GM12878 (cell line): ENCODE results near the gene SKOR2. TPM values are rescaled to one million over a fixed set of nuclear protein-coding genes. Genes with fewer than 3 reads are reported as not detected.

ENCODE experiments used
- CUX1 ChIP-seq: IDR thresholded peaks from 2 replicates; pipeline ENCODE4 v1.6.1; 2012; ENCODE audit warnings: improper control_type of control experiment, low read depth, low read length; ENCODE audit not compliant: insufficient replicate concordance
- EED ChIP-seq: sonication (generic); IDR thresholded peaks from 2 replicates; pipeline ENCODE4 v1.6.1; 2016; ENCODE audit warnings: antibody characterized with exemption, low read depth
- HCFC1 ChIP-seq: fragments of 150-350 bp; IDR thresholded peaks from 2 replicates; pipeline ENCODE4 v1.6.1; 2014; ENCODE audit warnings: low read length
- IKZF1 ChIP-seq: fragments of 450-650 bp; conservative IDR thresholded peaks from 2 replicates; pipeline ENCODE4 v1.6.1; 2017; ENCODE audit warnings: antibody characterized with exemption, mild to moderate bottlenecking
- IRF4 ChIP-seq: IDR thresholded peaks from 2 replicates; pipeline ENCODE4 v1.6.1; 2011; ENCODE audit warnings: low read depth, low read length
- KDM1A ChIP-seq: fragments of 200-600 bp; sonication (generic); IDR thresholded peaks from 2 replicates; pipeline ENCODE4 v1.6.1; 2016; ENCODE audit warnings: borderline replicate concordance
- MLLT1 ChIP-seq: fragments of 450-650 bp; IDR thresholded peaks from 2 replicates; pipeline ENCODE4 v1.6.1; 2016; ENCODE audit warnings: mild to moderate bottlenecking
- MTA3 ChIP-seq: IDR thresholded peaks from 2 replicates; pipeline ENCODE4 v1.6.1; 2012; ENCODE audit warnings: low read length, inconsistent platforms, borderline replicate concordance
- NR2C2 ChIP-seq: IDR thresholded peaks from 2 replicates; pipeline ENCODE4 v1.6.1; 2011; ENCODE audit warnings: borderline replicate concordance, low read depth; ENCODE audit not compliant: control insufficient read depth, insufficient read length
- RBBP5 ChIP-seq: fragments of 200-600 bp; sonication (generic); conservative IDR thresholded peaks from 2 replicates; pipeline ENCODE4 v1.6.1; 2016
- RELA ChIP-seq: fragments of 450-650 bp; IDR thresholded peaks from 2 replicates; pipeline ENCODE4 v1.8.0; 2014; ENCODE audit warnings: borderline replicate concordance; ENCODE audit not compliant: partially characterized antibody
- SKIL ChIP-seq: fragments of 450-650 bp; IDR thresholded peaks from 2 replicates; pipeline ENCODE4 v1.6.1; 2017; ENCODE audit warnings: mild to moderate bottlenecking, low read depth, inconsistent platforms; ENCODE audit not compliant: poor library complexity, severe bottlenecking
- TAF1 ChIP-seq: IDR thresholded peaks from 2 replicates; pipeline ENCODE4 v1.6.1; 2011; ENCODE audit warnings: mild to moderate bottlenecking, low read depth, low read length, borderline replicate concordance
- TCF3 ChIP-seq: IDR thresholded peaks from 2 replicates; pipeline ENCODE4 v1.6.1; 2012; ENCODE audit warnings: low read depth, mild to moderate bottlenecking, low read length, borderline replicate concordance; ENCODE audit not compliant: insufficient read depth
- ZBTB33 ChIP-seq: fragments of 450-650 bp; IDR thresholded peaks from 2 replicates; pipeline ENCODE4 v1.6.1; 2017; ENCODE audit warnings: mild to moderate bottlenecking
- polyA plus RNA-seq, 11 experiments: library from polyadenylated mRNA; depleted of rRNA in 4 of 11; unstranded in 6 of 11; stranded (reverse) in 5 of 11; fragments of >200 nt; fragmentation: Nextera tagmentation in 4 of 11; fragmentation: Illumina TruSeq in 1 of 11; extraction: Ambion mirVana in 4 of 11; extraction: Trizol in 1 of 11; gene quantifications; 1 replicate in 1 of 11; 2 replicates in 10 of 11; pipeline versions ENCODE4 v1.2.1 to v1.2.3, GENCODE V29; 2011 to 2016; ENCODE audit warnings: inconsistent platforms in 2 of 11, missing spikeins in 2 of 11, low read depth in 1 of 11
- total RNA-seq, 4 experiments: library from RNA; depleted of rRNA in 3 of 4; stranded (reverse); fragments of >200 nt in 3 of 4; fragmentation: Illumina TruSeq in 1 of 4; extraction: Trizol in 1 of 4; gene quantifications; 2 replicates each; pipeline versions ENCODE4 v1.2.1 to v1.2.3, GENCODE V29; 2013 to 2021
- TF ChIP-seq, protein P1 (sequence below): IDR thresholded peaks from 2 replicates; pipeline ENCODE4 v1.6.1; 2011; ENCODE audit warnings: mild to moderate bottlenecking, low read depth, low read length, moderate library complexity; ENCODE audit not compliant: insufficient replicate concordance

The SKOR2 gene
- total and polyA plus RNA-seq, 10 of the 15 experiments (the other 5 are each of a cell fraction or from before 2014, with no cell fraction given), result not detected

- no peak for TF ChIP-seq CUX1
- no peak for TF ChIP-seq RBBP5
- TF ChIP-seq KDM1A, result no peak
- no peak for TF ChIP-seq RELA
- peak; percentile 65; the same call in 1 of the 2 replicates for TF ChIP-seq IKZF1
- no peak for TF ChIP-seq TCF3
- TF ChIP-seq EED, result peak; percentile 47; the same call in 1 of the 2 replicates
- TF ChIP-seq TAF1, result peak; percentile 39; the same call in 1 of the 2 replicates
- TF ChIP-seq, protein P1, sequence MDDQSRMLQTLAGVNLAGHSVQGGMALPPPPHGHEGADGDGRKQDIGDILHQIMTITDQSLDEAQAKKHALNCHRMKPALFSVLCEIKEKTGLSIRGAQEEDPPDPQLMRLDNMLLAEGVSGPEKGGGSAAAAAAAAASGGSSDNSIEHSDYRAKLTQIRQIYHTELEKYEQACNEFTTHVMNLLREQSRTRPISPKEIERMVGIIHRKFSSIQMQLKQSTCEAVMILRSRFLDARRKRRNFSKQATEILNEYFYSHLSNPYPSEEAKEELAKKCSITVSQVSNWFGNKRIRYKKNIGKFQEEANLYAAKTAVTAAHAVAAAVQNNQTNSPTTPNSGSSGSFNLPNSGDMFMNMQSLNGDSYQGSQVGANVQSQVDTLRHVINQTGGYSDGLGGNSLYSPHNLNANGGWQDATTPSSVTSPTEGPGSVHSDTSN, result no peak
- TF ChIP-seq SKIL, result no peak
- TF ChIP-seq NR2C2, result no peak
- no peak for TF ChIP-seq MLLT1
- TF ChIP-seq IRF4, result no peak
- no peak for TF ChIP-seq MTA3
- no peak for TF ChIP-seq ZBTB33
- peak; percentile 29; the same call in 1 of the 2 replicates for TF ChIP-seq HCFC1
Measured at GRCh38 chr18:47175898-47176575, 75.4 kb downstream of the SKOR2 start, which contains the start of gene IER3IP1 (continued).
